ENCODE measurements around the gene RAC3.

Gene RAC3

GRCh38 chr17:82042649-82043048 lies 11.2 kb downstream of the RAC3 start:
- no peak for TF ChIP-seq SIN3A (IDR thresholded peaks at IDR 0.05; ENCODE audit: borderline replicate concordance, insufficient read depth, low read length)
- no peak for TF ChIP-seq POLR2AphosphoS5 (IDR thresholded peaks at IDR 0.05; ENCODE audit: low read depth, low read length)
- TF ChIP-seq, protein P1, sequence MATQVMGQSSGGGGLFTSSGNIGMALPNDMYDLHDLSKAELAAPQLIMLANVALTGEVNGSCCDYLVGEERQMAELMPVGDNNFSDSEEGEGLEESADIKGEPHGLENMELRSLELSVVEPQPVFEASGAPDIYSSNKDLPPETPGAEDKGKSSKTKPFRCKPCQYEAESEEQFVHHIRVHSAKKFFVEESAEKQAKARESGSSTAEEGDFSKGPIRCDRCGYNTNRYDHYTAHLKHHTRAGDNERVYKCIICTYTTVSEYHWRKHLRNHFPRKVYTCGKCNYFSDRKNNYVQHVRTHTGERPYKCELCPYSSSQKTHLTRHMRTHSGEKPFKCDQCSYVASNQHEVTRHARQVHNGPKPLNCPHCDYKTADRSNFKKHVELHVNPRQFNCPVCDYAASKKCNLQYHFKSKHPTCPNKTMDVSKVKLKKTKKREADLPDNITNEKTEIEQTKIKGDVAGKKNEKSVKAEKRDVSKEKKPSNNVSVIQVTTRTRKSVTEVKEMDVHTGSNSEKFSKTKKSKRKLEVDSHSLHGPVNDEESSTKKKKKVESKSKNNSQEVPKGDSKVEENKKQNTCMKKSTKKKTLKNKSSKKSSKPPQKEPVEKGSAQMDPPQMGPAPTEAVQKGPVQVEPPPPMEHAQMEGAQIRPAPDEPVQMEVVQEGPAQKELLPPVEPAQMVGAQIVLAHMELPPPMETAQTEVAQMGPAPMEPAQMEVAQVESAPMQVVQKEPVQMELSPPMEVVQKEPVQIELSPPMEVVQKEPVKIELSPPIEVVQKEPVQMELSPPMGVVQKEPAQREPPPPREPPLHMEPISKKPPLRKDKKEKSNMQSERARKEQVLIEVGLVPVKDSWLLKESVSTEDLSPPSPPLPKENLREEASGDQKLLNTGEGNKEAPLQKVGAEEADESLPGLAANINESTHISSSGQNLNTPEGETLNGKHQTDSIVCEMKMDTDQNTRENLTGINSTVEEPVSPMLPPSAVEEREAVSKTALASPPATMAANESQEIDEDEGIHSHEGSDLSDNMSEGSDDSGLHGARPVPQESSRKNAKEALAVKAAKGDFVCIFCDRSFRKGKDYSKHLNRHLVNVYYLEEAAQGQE (IDR thresholded peaks at IDR 0.05; ENCODE audit: insufficient read depth in 1 of 2, low read depth in 2 of 2, low read length in 2 of 2): no peak
- TF ChIP-seq TAF1 (IDR thresholded peaks at IDR 0.05; ENCODE audit: borderline replicate concordance, insufficient read depth, low read length): no peak
- no peak for TF ChIP-seq FOXP2 (optimal IDR thresholded peaks at IDR 0.05; ENCODE audit: borderline replicate concordance, extremely low read depth, extremely low read length, insufficient read depth)

DNA sequence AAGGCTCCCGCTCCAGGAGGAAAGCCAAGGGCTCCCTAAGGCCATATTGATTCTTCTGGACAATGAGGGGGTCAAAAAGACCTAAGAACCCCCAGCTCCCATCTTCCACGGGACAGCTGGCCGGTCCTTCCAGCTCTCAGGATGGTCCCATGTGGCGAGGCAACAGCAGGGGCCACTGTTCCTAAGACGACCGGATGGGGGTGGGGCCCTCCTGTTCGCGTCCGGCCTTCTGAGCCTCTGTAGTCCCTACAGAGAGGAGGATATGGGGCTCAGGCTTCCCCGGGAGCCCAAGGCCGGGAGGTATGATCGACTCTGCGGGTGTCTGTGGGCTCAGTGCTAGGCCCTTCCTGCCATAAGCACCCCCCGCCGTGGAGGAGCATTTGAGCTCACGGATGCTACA lies 12.0 kb downstream of the RAC3 start:
- TF ChIP-seq POLR2AphosphoS5 (IDR thresholded peaks at IDR 0.05; ENCODE audit: low read depth, low read length): no peak
- TF ChIP-seq, protein P1 (IDR thresholded peaks at IDR 0.05; ENCODE audit: insufficient read depth in 1 of 2, low read depth in 2 of 2, low read length in 2 of 2): no peak

GRCh38 chr17:82045936-82046484 lies 14.5 kb downstream of the RAC3 start:
- TF ChIP-seq, protein P1 (IDR thresholded peaks at IDR 0.05; ENCODE audit: insufficient read depth in 1 of 2, low read depth in 2 of 2, low read length in 2 of 2): no peak
- TF ChIP-seq SIN3A (IDR thresholded peaks at IDR 0.05; ENCODE audit: borderline replicate concordance, insufficient read depth, low read length) (no peak), FOXP2 (optimal IDR thresholded peaks at IDR 0.05; ENCODE audit: borderline replicate concordance, extremely low read depth, extremely low read length, insufficient read depth) (no peak), POLR2AphosphoS5 (IDR thresholded peaks at IDR 0.05; ENCODE audit: low read depth, low read length) (no peak), TAF1 (IDR thresholded peaks at IDR 0.05; ENCODE audit: borderline replicate concordance, insufficient read depth, low read length) (no peak)

- TF ChIP-seq TAF1 (IDR thresholded peaks at IDR 0.05; ENCODE audit: borderline replicate concordance, insufficient read depth, low read length) (no peak), SIN3A (IDR thresholded peaks at IDR 0.05; ENCODE audit: borderline replicate concordance, insufficient read depth, low read length) (no peak), FOXP2 (optimal IDR thresholded peaks at IDR 0.05; ENCODE audit: borderline replicate concordance, extremely low read depth, extremely low read length, insufficient read depth) (no peak), POLR2AphosphoS5 (IDR thresholded peaks at IDR 0.05; ENCODE audit: low read depth, low read length) (no peak)
- TF ChIP-seq, protein P1 (IDR thresholded peaks at IDR 0.05; ENCODE audit: insufficient read depth in 1 of 2, low read depth in 2 of 2, low read length in 2 of 2): no peak
These were observed 15.4 kb downstream of the RAC3 start for GRCh38 chr17:82046903-82047302.

GRCh38 chr17:82047379-82047778 lies 15.9 kb downstream of the RAC3 start:
- TF ChIP-seq POLR2AphosphoS5 (IDR thresholded peaks at IDR 0.05; ENCODE audit: low read depth, low read length) (no peak), SIN3A (IDR thresholded peaks at IDR 0.05; ENCODE audit: borderline replicate concordance, insufficient read depth, low read length) (no peak), FOXP2 (optimal IDR thresholded peaks at IDR 0.05; ENCODE audit: borderline replicate concordance, extremely low read depth, extremely low read length, insufficient read depth) (no peak), TAF1 (IDR thresholded peaks at IDR 0.05; ENCODE audit: borderline replicate concordance, insufficient read depth, low read length) (no peak)
- TF ChIP-seq, protein P1 (IDR thresholded peaks at IDR 0.05; ENCODE audit: insufficient read depth in 1 of 2, low read depth in 2 of 2, low read length in 2 of 2): no peak

All from PFSK-1 (cell line).